ENCODE measurements around the gene ERC1.

Gene ERC1

GRCh38 chr12:990661-991349, at the start of gene ERC1:
ERC1 (plus strand) TSS chr12:991223; CDS start chr12:1027904, 36,681 bp downstream.
- DNase-seq, result peak; percentile 82

GRCh38 chr12:943051-943450, 48.0 kb upstream of the ERC1 start:
- DNase-seq, result no peak

GRCh38 chr12:944211-944610, 46.8 kb upstream of the ERC1 start:
- no peak for DNase-seq

- DNase-seq, result no peak
Measured at GRCh38 chr12:946212-946611, 44.8 kb upstream of the ERC1 start.

- no peak for DNase-seq
Measured at GRCh38 chr12:946631-947030, 44.4 kb upstream of the ERC1 start.

GRCh38 chr12:948238-948637, 42.8 kb upstream of the ERC1 start:
- no peak for DNase-seq

- DNase-seq, result peak; percentile 98
Measured at GRCh38 chr12:949453-950191, 41.4 kb upstream of the ERC1 start, which contains the start of gene RAD52. RAD52 (minus strand) TSS chr12:949694; CDS start chr12:933058, 16,636 bp downstream.

GRCh38 chr12:951176-951575, 39.8 kb upstream of the ERC1 start:
- DNase-seq, result no peak

- DNase-seq, result no peak
Measured at GRCh38 chr12:953776-954175, 37.2 kb upstream of the ERC1 start.

GRCh38 chr12:954741-955140, 36.3 kb upstream of the ERC1 start:
- DNase-seq, result no peak

GRCh38 chr12:955939-956338, 35.1 kb upstream of the ERC1 start:
- DNase-seq, result no peak

- DNase-seq, result no peak
Measured at GRCh38 chr12:958588-959123, 32.4 kb upstream of the ERC1 start.

- DNase-seq, result no peak
Measured at GRCh38 chr12:966724-967123, 24.3 kb upstream of the ERC1 start.

GRCh38 chr12:967641-968040, 23.4 kb upstream of the ERC1 start:
- no peak for DNase-seq

GRCh38 chr12:968545-968944, 22.5 kb upstream of the ERC1 start:
- no peak for DNase-seq

- DNase-seq, result no peak
Measured at GRCh38 chr12:969821-970220, 21.2 kb upstream of the ERC1 start.

- DNase-seq, result no peak
Measured at GRCh38 chr12:971991-972390, 19.0 kb upstream of the ERC1 start.

- DNase-seq, result no peak
Measured at GRCh38 chr12:974271-974862, 16.7 kb upstream of the ERC1 start.

GRCh38 chr12:976644-977043, 14.4 kb upstream of the ERC1 start:
- DNase-seq, result no peak

GRCh38 chr12:977156-977555, 13.9 kb upstream of the ERC1 start:
- peak; percentile 21 for DNase-seq

GRCh38 chr12:979349-979748, 11.7 kb upstream of the ERC1 start:
- no peak for DNase-seq

GRCh38 chr12:981176-981828, 9.7 kb upstream of the ERC1 start:
- no peak for DNase-seq

GRCh38 chr12:981961-982360, 9.1 kb upstream of the ERC1 start:
- DNase-seq, result no peak
